Sigmoid colon (tissue), 7 donors: ENCODE results near the gene MEIG1. TPM values are rescaled to one million over a fixed set of nuclear protein-coding genes. Genes with fewer than 3 reads are reported as not detected.

Experiments
- DNase-seq: peaks from one replicate; pipeline ENCODE4 v3.0.0-alpha.2; 2019
- H3K27ac ChIP-seq, 4 donors: fragments of 200-600 bp; sonication (generic); one replicate each; pipeline ENCODE4 v1.5.1; 2016 to 2019; ENCODE audit warnings: mild to moderate bottlenecking in 1 of 4
- H3K27me3 ChIP-seq, 3 donors: fragments of 200-600 bp; sonication (generic); one replicate each; pipeline ENCODE4 v1.5.1; 2019; ENCODE audit warnings: mild to moderate bottlenecking in 1 of 3
- H3K36me3 ChIP-seq, 4 donors: fragments of 200-600 bp; sonication (generic); one replicate each; pipeline ENCODE4 v1.5.1; 2016 to 2019
- H3K4me1 ChIP-seq, 4 donors: fragments of 200-600 bp; sonication (generic); one replicate each; pipeline ENCODE4 v1.5.1; 2017 to 2019
- H3K4me3 ChIP-seq, 4 donors: fragments of 200-600 bp; sonication (generic); one replicate each; pipeline ENCODE4 v1.5.1; 2017 to 2019; ENCODE audit warnings: mild to moderate bottlenecking in 2 of 4, moderate library complexity in 1 of 4
- H3K9me3 ChIP-seq, 4 donors: fragments of 200-600 bp in 3 of 4; sonication (generic) in 3 of 4; one replicate each; pipeline versions ENCODE4 v1.5.1 to v1.6.1; 2013 to 2019
- CTCF ChIP-seq, 4 experiments: fragments of 450-650 bp in 3 of 4; fragments of 200-600 bp in 1 of 4; IDR thresholded peaks; one replicate each; pipeline ENCODE4 v1.5.1; 2016 to 2019; ENCODE audit warnings: antibody characterized with exemption in 4 of 4, mild to moderate bottlenecking in 3 of 4, moderate library complexity in 2 of 4
- EP300 ChIP-seq, 4 donors: sonication (generic); formaldehyde crosslinking; IDR thresholded peaks; one replicate each; pipeline ENCODE4 v1.6.1; 2017; ENCODE audit warnings: antibody characterized with exemption in 4 of 4
- POLR2A ChIP-seq, 2 donors: fragments of 450-650 bp; IDR thresholded peaks; one replicate each; pipeline ENCODE4 v1.6.1; 2016; ENCODE audit warnings: antibody characterized with exemption in 2 of 2, mild to moderate bottlenecking in 2 of 2, moderate library complexity in 2 of 2
- POLR2AphosphoS5 ChIP-seq, 4 donors: sonication (generic); formaldehyde crosslinking; IDR thresholded peaks; one replicate each; pipeline ENCODE4 v1.6.1; 2017; ENCODE audit warnings: antibody characterized with exemption in 4 of 4
- WGBS, 2 donors: extraction: QIAGEN DNeasy Blood & Tissue Kit; methylation state at CpG; one replicate each; pipeline ENCODE4 v1.1.7; 2013; 5-methylcytosine and 5-hydroxymethylcytosine counted together
- intact Hi-C: fragments of 100-400 bp; cut with DNase I; formaldehyde crosslinking; loops from one replicate; pipeline ENCODE4 v1.15.1; 2023
- polyA plus RNA-seq, 3 donors: library from polyadenylated mRNA; stranded (reverse); fragments of 200-250 nt; gene quantifications; one replicate each; pipeline ENCODE4 v1.2.3, GENCODE V29; 2013
- total RNA-seq, 4 donors: library from RNA; depleted of rRNA; stranded (reverse); fragments of >200 nt; gene quantifications; one replicate each; pipeline ENCODE4 v1.1.0, GENCODE V29; 2016
- donor health status: healthy with polysubstance abuse.
- donor health status: Bipolar disorder and iron deficiency.
- donor health status: healthy.

The MEIG1 gene
- total RNA-seq (1 to 10 TPM in 1 of 4 donors, not detected in 3; 1.3 TPM), polyA plus RNA-seq (not detected)

GRCh38 chr10:14959221-14960057 lies at the start of gene MEIG1:
Gene MEIG1, plus strand, starts transcription at chr10:14959388. Its CDS starts 7,081 bp downstream, at chr10:14966469.
- Histone ChIP-seq H3K4me3 (peak within 1 kb of the TSS; percentile 62 to 71 (median 70)), H3K9me3 (no peaks in the 10 kb centered on the region), H3K4me1 (peaks cover 0 to 15% (median 8%) of the 10 kb centered on the region in 4 donors), H3K36me3 (no peaks in the 10 kb centered on the region), H3K27me3 (no peaks in the 10 kb centered on the region), H3K27ac (peak within 1 kb of the TSS; percentile 90 to 97 (median 95))
- 0% methylated on average over 60 of the region's 60 CpGs for WGBS, 2 donors
- peak; percentile 35 to 80 (median 59) for TF ChIP-seq POLR2AphosphoS5 (IDR thresholded peaks at IDR 0.05)
- TF ChIP-seq EP300 (IDR thresholded peaks at IDR 0.05): no peak
- no peak for TF ChIP-seq CTCF (IDR thresholded peaks at IDR 0.05)
- peak in 1 of 2 donors; percentile 39 for TF ChIP-seq POLR2A (IDR thresholded peaks at IDR 0.05)
- intact Hi-C loops: loop anchor here (1.0 to 10.0 kb wide), 4 partner anchors 122 to 355 kb away; partner anchors contain the start of genes CDNF, HSPA14, MSANTD7 and NMT2
- peak; percentile 97 for DNase-seq

GRCh38 chr10:14910953-14911352 lies 48.2 kb upstream of the MEIG1 start:
- no peaks in the 10 kb centered on the region for H3K4me1 ChIP-seq
- WGBS, 2 donors: 95 to 96% methylated on average over 4 of the region's 4 CpGs
- H3K4me3 ChIP-seq: no peak overlapping the region
- H3K9me3 ChIP-seq: peaks cover 0 to under 1% (median 0%) of the 10 kb centered on the region in 4 donors
- peaks cover 0 to 62% (median 10%) of the 10 kb centered on the region in 4 donors for H3K36me3 ChIP-seq
- no peaks in the 10 kb centered on the region for H3K27me3 ChIP-seq
- intact Hi-C loops: no loop called here
- H3K27ac ChIP-seq: no peak overlapping the region
- no peak for DNase-seq
- no peak for TF ChIP-seq POLR2A (IDR thresholded peaks at IDR 0.05)
- TF ChIP-seq EP300 (IDR thresholded peaks at IDR 0.05): no peak
- TF ChIP-seq CTCF (IDR thresholded peaks at IDR 0.05): no peak
- TF ChIP-seq POLR2AphosphoS5 (IDR thresholded peaks at IDR 0.05): no peak

- no peak for TF ChIP-seq CTCF (IDR thresholded peaks at IDR 0.05)
- no peak for TF ChIP-seq EP300 (IDR thresholded peaks at IDR 0.05)
- TF ChIP-seq POLR2A (IDR thresholded peaks at IDR 0.05): no peak
- no peak for TF ChIP-seq POLR2AphosphoS5 (IDR thresholded peaks at IDR 0.05)
- Histone ChIP-seq H3K27me3 (no peaks in the 10 kb centered on the region), H3K4me3 (no peak overlapping the region), H3K36me3 (peaks cover under 1 to 67% (median 17%) of the 10 kb centered on the region in 4 donors), H3K27ac (no peak overlapping the region), H3K4me1 (no peaks in the 10 kb centered on the region), H3K9me3 (peaks cover 0 to 9% (median 3%) of the 10 kb centered on the region in 4 donors)
- DNase-seq: no peak
- intact Hi-C loops: no loop called here
- 81 to 96% methylated on average over 3 of the region's 3 CpGs for WGBS, 2 donors
Measured at GRCh38 chr10:14911801-14912200, 47.4 kb upstream of the MEIG1 start.

- H3K9me3 ChIP-seq: peaks cover 0 to 21% (median 13%) of the 10 kb centered on the region in 4 donors
- no peak for DNase-seq
- H3K27ac ChIP-seq: no peak overlapping the region
- intact Hi-C loops: no loop called here
- 96 to 99% methylated on average over 2 of the region's 2 CpGs for WGBS, 2 donors
- H3K4me1 ChIP-seq: no peaks in the 10 kb centered on the region
- peaks cover 16 to 87% (median 48%) of the 10 kb centered on the region in 4 donors for H3K36me3 ChIP-seq
- no peaks in the 10 kb centered on the region for H3K27me3 ChIP-seq
- TF ChIP-seq CTCF (IDR thresholded peaks at IDR 0.05) (no peak), EP300 (IDR thresholded peaks at IDR 0.05) (no peak), POLR2A (IDR thresholded peaks at IDR 0.05) (no peak), POLR2AphosphoS5 (IDR thresholded peaks at IDR 0.05) (no peak)
- no peak overlapping the region for H3K4me3 ChIP-seq
Measured at GRCh38 chr10:14916600-14916999, 42.6 kb upstream of the MEIG1 start.
